Erythroblast (primary cell): ENCODE measurements around the gene SECISBP2.

Experiments used
- GATA1 ChIP-seq: IDR thresholded peaks from 2 replicates; pipeline ENCODE4 v1.6.1; 2011; ENCODE audit warnings: low read depth, mild to moderate bottlenecking, control low read depth, low read length, moderate library complexity
- POLR2A ChIP-seq: IDR thresholded peaks from 2 replicates; pipeline ENCODE4 v1.6.1; 2011; ENCODE audit warnings: mild to moderate bottlenecking, low read length

DNA sequence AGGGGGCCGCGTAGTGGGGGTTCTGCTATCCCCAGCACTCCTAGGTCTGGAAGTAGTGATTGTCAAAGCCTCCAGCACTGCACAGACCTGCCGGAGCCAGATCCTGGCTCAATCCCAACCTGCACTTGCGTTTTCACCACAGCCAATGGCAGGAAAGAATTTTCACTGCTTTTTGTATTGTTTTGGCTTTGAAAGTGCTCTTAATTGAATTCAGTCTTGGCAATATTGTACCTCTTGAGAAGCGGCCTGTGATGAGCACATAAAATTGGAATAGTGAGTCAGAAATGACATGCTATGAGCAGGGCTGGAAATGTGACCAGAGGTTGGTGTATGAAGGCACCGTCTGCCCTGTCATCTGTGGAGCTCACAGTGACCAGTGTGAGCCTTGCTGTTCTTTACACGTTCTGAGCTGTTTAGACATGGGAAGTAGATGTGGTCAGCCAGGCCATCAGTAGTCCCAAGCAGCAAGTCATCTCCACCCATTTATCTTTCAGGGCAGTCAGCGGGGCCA, 41.5 kb downstream of the SECISBP2 start:
- TF ChIP-seq POLR2A (no peak), GATA1 (no peak)
